CD4-positive, alpha-beta memory T cell (primary cell): ENCODE data around the gene CHRDL2. TPM values are rescaled to one million over a fixed set of nuclear protein-coding genes. Genes with fewer than 3 reads are reported as not detected.

Source experiments
- CTCF ChIA-PET: fragments of 350-600 bp; sonication (Branson Sonifier 250); formaldehyde crosslinking; loops from one replicate; lab custom pipeline; 2021; ENCODE audit warnings: inconsistent platforms; ENCODE audit not compliant: partially characterized antibody; lab: Charles Lee
- POLR2A ChIA-PET: fragments of 350-600 bp; sonication (Branson Sonifier 250); formaldehyde crosslinking; loops from one replicate; lab custom pipeline; 2021; ENCODE audit not compliant: partially characterized antibody; lab: Charles Lee
- DNase-seq, 5 donors: peaks; one replicate each; pipeline versions ENCODE4 v3.0.0 to v3.0.0-alpha.2; 2020 to 2022; ENCODE audit warnings: mixed read lengths in 1 of 5
- H3K27ac ChIP-seq: one replicate; pipeline ENCODE4 v1.7.0; 2013; ENCODE audit warnings: low read depth, low read length
- H3K27me3 ChIP-seq: 2 replicates; pipeline ENCODE4 v1.7.0; 2013; ENCODE audit warnings: mild to moderate bottlenecking, low read length, moderate library complexity; ENCODE audit not compliant: insufficient read depth
- H3K36me3 ChIP-seq: 2 replicates; pipeline ENCODE4 v1.7.0; 2013; ENCODE audit warnings: mild to moderate bottlenecking, low read length, moderate library complexity; ENCODE audit not compliant: insufficient read depth
- H3K4me1 ChIP-seq: 2 replicates; pipeline ENCODE4 v1.7.0; 2013; ENCODE audit warnings: mild to moderate bottlenecking, low read length, moderate library complexity; ENCODE audit not compliant: insufficient read depth
- H3K4me3 ChIP-seq, 2 donors: one replicate each; pipeline ENCODE4 v1.7.0; 2013; ENCODE audit warnings: low read length in 2 of 2, mild to moderate bottlenecking in 1 of 2
- H3K9me3 ChIP-seq, 2 donors: one replicate each; pipeline ENCODE4 v1.7.0; 2013; ENCODE audit warnings: low read length in 2 of 2, control low read depth in 1 of 2; ENCODE audit not compliant: control insufficient read depth in 1 of 2
- H3K27ac Mint-ChIP-seq, 7 donors: one replicate each; pipeline ENCODE4 v1.8.0; 2020 to 2021; ENCODE audit warnings: mixed read lengths in 7 of 7, mild to moderate bottlenecking in 6 of 7, inconsistent platforms in 3 of 7, moderate library complexity in 3 of 7
- H3K27me3 Mint-ChIP-seq, 2 donors: one replicate each; pipeline ENCODE4 v1.8.0; 2020 to 2021; ENCODE audit warnings: mixed read lengths in 2 of 2
- H3K36me3 Mint-ChIP-seq, 2 donors: one replicate each; pipeline ENCODE4 v1.8.0; 2020 to 2021; ENCODE audit warnings: mixed read lengths in 2 of 2, inconsistent platforms in 1 of 2, mild to moderate bottlenecking in 1 of 2
- H3K4me1 Mint-ChIP-seq, 4 donors: one replicate each; pipeline ENCODE4 v1.8.0; 2020 to 2021; ENCODE audit warnings: mixed read lengths in 4 of 4, mild to moderate bottlenecking in 1 of 4
- H3K4me3 Mint-ChIP-seq, 8 donors: one replicate each; pipeline ENCODE4 v1.8.0; 2020 to 2021; ENCODE audit warnings: mixed read lengths in 8 of 8, mild to moderate bottlenecking in 7 of 8, moderate library complexity in 6 of 8, inconsistent platforms in 3 of 8
- H3K9me3 Mint-ChIP-seq, 8 donors: one replicate each; pipeline ENCODE4 v1.8.0; 2020 to 2021; ENCODE audit warnings: mixed read lengths in 8 of 8, mild to moderate bottlenecking in 5 of 8, inconsistent platforms in 3 of 8, moderate library complexity in 1 of 8
- intact Hi-C: fragments of 100-400 bp; cut with micrococcal nuclease; formaldehyde crosslinking; loops from one replicate; pipeline ENCODE4 v1.15.1; 2023
- polyA plus RNA-seq, 2 donors: library from polyadenylated mRNA; unstranded; fragments of 300-500 nt; fragmentation: Illumina TruSeq; gene quantifications; one replicate each; pipeline ENCODE4 v1.2.3, GENCODE V29; 2021
- total RNA-seq, 2 experiments: library from RNA; stranded (reverse); gene quantifications; one replicate each; pipeline ENCODE4 v1.2.3, GENCODE V29; 2021

Gene CHRDL2
- total and polyA plus RNA-seq, 4 experiments from 2014 or later: not detected

DNA sequence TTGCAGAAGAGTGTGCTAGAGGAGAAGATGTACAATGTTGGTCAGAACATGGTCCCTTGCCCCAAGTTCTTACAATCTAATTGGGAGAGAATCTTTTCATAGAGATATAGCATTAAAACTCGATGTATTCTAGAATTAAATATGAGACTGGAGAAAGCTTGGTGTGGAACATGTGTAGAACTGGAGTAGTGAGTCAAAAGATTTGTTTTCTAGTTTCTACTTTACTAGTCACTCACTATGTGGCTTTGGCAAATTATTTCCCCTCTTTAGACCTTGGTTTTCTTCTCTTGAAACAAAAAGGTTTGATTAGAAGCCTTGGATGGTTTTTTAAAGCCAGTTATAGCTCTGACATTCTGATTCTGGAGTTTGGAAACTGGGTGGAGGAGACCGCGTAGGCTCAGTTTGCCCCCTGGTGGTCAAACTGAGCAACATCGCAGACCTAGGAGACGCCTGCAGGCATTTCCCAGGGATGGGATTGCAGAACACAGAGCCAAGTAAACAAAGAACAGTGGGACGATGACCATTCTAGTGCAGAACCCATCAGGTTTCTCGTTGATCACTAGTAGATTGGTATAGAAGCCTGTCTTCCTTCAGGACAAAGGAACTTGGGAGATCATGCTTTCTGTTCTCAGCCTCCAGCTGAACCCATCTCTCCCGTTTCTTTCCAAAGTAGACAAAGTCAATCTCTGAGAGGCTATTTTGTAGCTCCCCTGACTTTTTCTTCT is 8.5 kb upstream of the CHRDL2 start:
- CTCF ChIA-PET: interaction anchor here (0.6 to 4.9 kb wide), 16 partner anchors 8 to 247 kb away, joined by 3 to 66 read pairs (median 4); partner anchors contain the start of genes LIPT2 and RNF169

DNA sequence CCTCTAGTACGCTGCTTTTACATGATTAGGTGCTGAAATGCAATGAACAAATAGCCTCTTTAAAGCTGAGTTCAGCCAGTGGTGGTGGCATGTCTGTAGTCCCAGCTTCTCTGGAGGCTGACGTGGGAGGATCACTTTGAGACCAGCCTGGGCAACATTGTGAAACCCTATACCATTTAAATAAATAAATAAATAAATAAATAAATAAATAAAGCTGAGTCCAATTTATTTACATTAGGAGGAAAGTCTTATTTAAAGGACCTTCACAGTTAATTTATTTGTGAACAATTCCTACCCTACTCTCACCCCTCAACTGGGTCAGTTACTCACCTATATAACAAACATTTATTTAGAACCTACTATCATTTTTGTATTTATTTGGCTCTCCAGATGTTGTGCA is 4.8 kb upstream of the CHRDL2 start:
- ChIA-PET POLR2A (no interaction called here), CTCF (interaction anchor here (1.0 to 1.3 kb wide), 3 partner anchors 9 to 35 kb away, joined by 3 to 5 read pairs (median 4); no protein-coding TSS in a partner anchor)
- H3K9me3 ChIP-seq: no peaks in the 10 kb centered on the region
- H3K9me3 Mint-ChIP-seq: no peaks in the 10 kb centered on the region
- intact Hi-C loops: no loop called here
- no peak for DNase-seq
- peaks cover 35 to 37% of the 10 kb centered on the region in 2 donors for H3K27me3 Mint-ChIP-seq
- peaks cover 5% of the 10 kb centered on the region for H3K4me1 ChIP-seq
- no peak overlapping the region for H3K27ac Mint-ChIP-seq
- H3K4me3 ChIP-seq: no peak overlapping the region
- H3K27ac ChIP-seq: no peak overlapping the region
- H3K36me3 ChIP-seq: no peaks in the 10 kb centered on the region
- H3K36me3 Mint-ChIP-seq: no peaks in the 10 kb centered on the region
- H3K4me1 Mint-ChIP-seq: peaks cover 6 to 13% (median 11%) of the 10 kb centered on the region in 4 donors
- peaks cover 10% of the 10 kb centered on the region for H3K27me3 ChIP-seq
- H3K4me3 Mint-ChIP-seq: no peak overlapping the region

More for the DNA sequence above, 8.5 kb upstream of the CHRDL2 start:
- H3K27ac ChIP-seq: no peak overlapping the region
- no peaks in the 10 kb centered on the region for H3K9me3 ChIP-seq
- peaks cover 5% of the 10 kb centered on the region for H3K4me1 ChIP-seq
- Mint-ChIP-seq H3K9me3 (no peaks in the 10 kb centered on the region), H3K36me3 (no peaks in the 10 kb centered on the region), H3K27me3 (peaks cover 14 to 15% of the 10 kb centered on the region in 2 donors), H3K27ac (peak overlapping the region in 1 of 7 donors; percentile 9), H3K4me3 (no peak overlapping the region), H3K4me1 (peaks cover 2 to 11% (median 7%) of the 10 kb centered on the region in 4 donors)
- DNase-seq: peak in 4 of 5 donors; percentile 38 to 43 (median 42)
- intact Hi-C loops: loop anchor here (1.0 kb wide), 1 partner anchor 9 kb away; the partner anchor contains the start of gene RNF169
- H3K27me3 ChIP-seq: no peaks in the 10 kb centered on the region
- H3K4me3 ChIP-seq: no peak overlapping the region
- no peaks in the 10 kb centered on the region for H3K36me3 ChIP-seq
- POLR2A ChIA-PET: interaction anchor here (1.4 kb wide), 1 partner anchor 9 kb away, joined by 8 read pairs; the partner anchor contains the start of gene RNF169

DNA sequence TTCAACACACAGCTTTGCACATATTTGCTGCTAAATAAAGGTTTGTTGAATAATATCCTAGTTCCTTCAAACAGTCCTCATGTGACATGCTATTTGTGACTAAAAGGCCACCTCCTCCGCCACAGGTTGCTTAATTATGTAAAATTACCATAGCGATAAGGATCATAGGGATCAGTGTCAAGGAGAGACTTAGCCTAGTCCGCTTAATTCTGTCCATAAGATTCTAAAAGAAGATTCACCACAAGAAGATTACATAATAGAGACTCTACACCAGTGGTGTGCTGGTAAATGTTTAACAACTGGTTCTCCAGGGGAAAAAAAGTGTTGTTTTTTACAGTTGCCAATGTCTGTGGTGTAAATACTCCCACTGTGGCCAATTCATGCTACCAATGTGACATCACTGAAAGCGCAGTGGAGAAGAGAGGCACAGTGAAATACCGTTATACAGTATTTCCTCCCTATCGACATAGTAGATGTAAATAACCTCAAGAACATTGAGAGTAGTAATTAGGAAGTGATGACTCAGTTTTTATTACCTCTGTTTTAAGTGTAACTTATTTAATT is 4.2 kb upstream of the CHRDL2 start:
- Mint-ChIP-seq H3K36me3 (no peaks in the 10 kb centered on the region), H3K27ac (no peak overlapping the region), H3K4me1 (peaks cover 9 to 13% (median 13%) of the 10 kb centered on the region in 4 donors), H3K27me3 (peaks cover 38 to 40% of the 10 kb centered on the region in 2 donors), H3K9me3 (no peaks in the 10 kb centered on the region), H3K4me3 (no peak overlapping the region)
- ChIA-PET POLR2A (no interaction called here), CTCF (interaction anchor here (1.0 to 1.5 kb wide), 4 partner anchors 9 to 35 kb away, joined by 3 to 5 read pairs (median 4); no protein-coding TSS in a partner anchor)
- H3K9me3 ChIP-seq: no peaks in the 10 kb centered on the region
- no peak overlapping the region for H3K27ac ChIP-seq
- intact Hi-C loops: no loop called here
- H3K36me3 ChIP-seq: no peaks in the 10 kb centered on the region
- H3K4me3 ChIP-seq: no peak overlapping the region
- no peak for DNase-seq
- peaks cover 10% of the 10 kb centered on the region for H3K27me3 ChIP-seq
- H3K4me1 ChIP-seq: peaks cover 5% of the 10 kb centered on the region

DNA sequence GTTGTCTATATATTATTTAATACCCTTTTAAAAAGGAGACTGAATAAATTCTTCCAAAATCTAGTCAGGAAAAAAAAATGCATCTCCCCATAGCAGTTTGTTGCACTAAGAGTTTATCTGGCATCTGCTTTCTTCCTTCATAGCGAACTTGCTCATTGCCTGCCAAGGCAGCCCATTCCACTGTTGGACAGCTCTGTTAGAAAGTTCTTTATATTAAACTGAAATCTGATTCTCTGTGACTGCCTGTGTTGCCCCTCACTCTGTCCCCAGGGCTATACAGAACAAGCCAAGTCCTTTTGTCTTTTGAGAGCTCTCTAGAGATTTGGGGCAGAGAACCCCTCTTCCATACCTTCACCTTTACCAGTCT is 3.3 kb upstream of the CHRDL2 start:
- peaks cover 10% of the 10 kb centered on the region for H3K27me3 ChIP-seq
- ChIA-PET CTCF (interaction anchor here (1.3 to 1.5 kb wide), 2 partner anchors 10 to 34 kb away, joined by 3 to 4 read pairs; no protein-coding TSS in a partner anchor), POLR2A (no interaction called here)
- Mint-ChIP-seq H3K27ac (no peak overlapping the region), H3K4me1 (peaks cover 7 to 16% (median 9%) of the 10 kb centered on the region in 4 donors), H3K36me3 (no peaks in the 10 kb centered on the region), H3K27me3 (peaks cover 40 to 47% of the 10 kb centered on the region in 2 donors), H3K4me3 (no peak overlapping the region), H3K9me3 (no peaks in the 10 kb centered on the region)
- H3K27ac ChIP-seq: no peak overlapping the region
- intact Hi-C loops: no loop called here
- no peak overlapping the region for H3K4me3 ChIP-seq
- no peak for DNase-seq
- peaks cover under 1% of the 10 kb centered on the region for H3K4me1 ChIP-seq
- no peaks in the 10 kb centered on the region for H3K9me3 ChIP-seq
- H3K36me3 ChIP-seq: no peaks in the 10 kb centered on the region

DNA sequence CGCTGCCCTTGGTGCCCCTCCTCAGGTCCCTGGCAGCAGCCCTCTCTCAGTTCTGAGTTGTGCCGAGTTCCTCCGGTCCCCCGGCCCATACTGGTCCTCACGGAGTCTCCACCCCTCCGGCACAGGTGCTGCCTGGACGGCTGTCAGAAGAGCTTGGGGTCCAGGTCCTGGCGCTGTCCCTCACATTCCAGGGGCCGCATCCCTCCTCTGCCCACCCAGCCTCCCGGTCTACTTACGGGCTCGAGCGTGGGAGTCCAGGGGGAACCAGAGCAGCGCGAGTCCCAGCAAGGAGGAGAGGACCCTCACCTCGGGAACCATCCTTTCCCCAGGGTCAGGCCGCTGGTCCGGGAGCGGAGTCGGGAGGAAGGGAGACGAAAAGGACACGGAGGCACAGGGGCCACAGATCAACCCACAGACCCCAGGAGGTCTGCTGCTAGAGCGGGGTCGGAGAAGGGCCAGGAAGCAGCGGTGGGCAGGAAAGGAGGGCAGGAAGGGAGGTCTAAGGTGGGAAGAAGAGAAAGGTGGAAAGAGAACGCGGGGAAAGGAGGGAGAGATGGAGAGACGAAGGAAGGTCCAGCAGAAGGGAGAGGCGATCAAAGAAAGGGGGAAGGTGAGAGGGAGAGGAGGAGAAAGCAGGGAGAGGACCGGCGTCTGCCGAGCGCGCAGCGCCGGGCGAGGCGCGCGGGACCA is 510 bp downstream of the CHRDL2 start:
- intact Hi-C loops: no loop called here

DNA sequence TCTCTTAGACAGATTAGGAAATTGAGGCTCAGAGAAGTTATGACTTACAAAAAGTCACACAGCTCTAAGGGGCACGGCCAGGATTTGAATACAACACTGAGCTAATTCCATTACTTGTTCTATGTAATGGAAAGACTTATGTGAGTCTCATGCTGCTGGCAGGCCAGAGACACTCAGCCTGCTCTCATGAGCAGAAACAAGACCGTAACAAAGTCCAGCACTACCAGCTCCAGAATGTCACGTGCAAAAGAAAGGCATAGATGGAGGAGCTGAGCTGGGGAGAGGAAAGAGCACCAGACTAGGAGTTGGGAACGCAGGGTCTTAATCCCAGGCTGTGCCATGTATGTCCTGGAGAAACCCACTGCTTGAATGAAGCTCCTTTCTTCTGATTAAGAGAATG is 1.8 kb downstream of the CHRDL2 start:
- Histone ChIP-seq H3K4me1 (peaks cover 7% of the 10 kb centered on the region), H3K36me3 (no peaks in the 10 kb centered on the region), H3K4me3 (no peak overlapping the region), H3K27ac (no peak overlapping the region), H3K9me3 (no peaks in the 10 kb centered on the region), H3K27me3 (peaks cover 10% of the 10 kb centered on the region)
- H3K4me1 Mint-ChIP-seq: peaks cover 7 to 23% (median 13%) of the 10 kb centered on the region in 4 donors
- ChIA-PET CTCF (interaction anchor here (0.6 to 6.7 kb wide), 4 partner anchors 10 to 994 kb away, joined by 3 to 66 read pairs (median 32); no protein-coding TSS in a partner anchor), POLR2A (no interaction called here)
- intact Hi-C loops: loop anchor here (5.0 kb wide), 1 partner anchor 277 kb away; no protein-coding TSS in a partner anchor
- H3K36me3 Mint-ChIP-seq: no peaks in the 10 kb centered on the region
- H3K9me3 Mint-ChIP-seq: no peaks in the 10 kb centered on the region
- no peak overlapping the region for H3K27ac Mint-ChIP-seq
- DNase-seq: no peak
- no peak overlapping the region for H3K4me3 Mint-ChIP-seq
- peaks cover 29 to 43% of the 10 kb centered on the region in 2 donors for H3K27me3 Mint-ChIP-seq

More for the DNA sequence above, 510 bp downstream of the CHRDL2 start:
- H3K4me3 Mint-ChIP-seq: peak overlapping the region in 5 of 8 donors; percentile 32 to 71 (median 55)
- H3K9me3 Mint-ChIP-seq: no peaks in the 10 kb centered on the region
- H3K27ac Mint-ChIP-seq: no peak overlapping the region
- H3K36me3 Mint-ChIP-seq: no peaks in the 10 kb centered on the region
- Histone ChIP-seq H3K27ac (no peak overlapping the region), H3K4me1 (peaks cover 7% of the 10 kb centered on the region), H3K27me3 (peaks cover 10% of the 10 kb centered on the region), H3K36me3 (no peaks in the 10 kb centered on the region), H3K4me3 (no peak overlapping the region), H3K9me3 (no peaks in the 10 kb centered on the region)
- peaks cover 35 to 54% of the 10 kb centered on the region in 2 donors for H3K27me3 Mint-ChIP-seq
- peaks cover 7 to 23% (median 13%) of the 10 kb centered on the region in 4 donors for H3K4me1 Mint-ChIP-seq
- ChIA-PET POLR2A (no interaction called here), CTCF (interaction anchor here (1.9 kb wide), 1 partner anchor 14 kb away, joined by 4 read pairs; no protein-coding TSS in a partner anchor)
- no peak for DNase-seq
